Vagina (tissue), 2 donors: ENCODE results near the gene MYO7A. TPM values are rescaled to one million over a fixed set of nuclear protein-coding genes. Genes with fewer than 3 reads are reported as not detected.

Experiments used
- DNase-seq, 2 donors: peaks; one replicate each; pipeline ENCODE4 v3.0.0-alpha.2; 2017; ENCODE audit errors: extremely low spot score in 2 of 2
- H3K27ac ChIP-seq: fragments of 200-600 bp; sonication (generic); one replicate; pipeline ENCODE4 v1.5.1; 2019
- H3K27me3 ChIP-seq: fragments of 200-600 bp; sonication (generic); one replicate; pipeline ENCODE4 v1.5.1; 2019
- H3K36me3 ChIP-seq, 2 donors: fragments of 200-600 bp; sonication (generic); one replicate each; pipeline ENCODE4 v1.5.1; 2017 to 2019
- H3K4me1 ChIP-seq: fragments of 200-600 bp; sonication (generic); one replicate; pipeline ENCODE4 v1.5.1; 2019
- H3K4me3 ChIP-seq, 2 donors: fragments of 200-600 bp; sonication (generic); 1 replicate in 1 of 2; 2 replicates in 1 of 2; pipeline ENCODE4 v1.5.1; 2016 to 2019
- H3K9me3 ChIP-seq: fragments of 200-600 bp; sonication (generic); one replicate; pipeline ENCODE4 v1.5.1; 2019
- CTCF ChIP-seq, 3 experiments: fragments of 450-650 bp in 2 of 3; fragments of 200-600 bp in 1 of 3; sonication (generic) in 1 of 3; IDR thresholded peaks; one replicate each; pipeline ENCODE4 v1.5.1; 2017 to 2019; ENCODE audit warnings: antibody characterized with exemption in 3 of 3, mild to moderate bottlenecking in 2 of 3, moderate library complexity in 2 of 3
- POLR2A ChIP-seq, 2 donors: fragments of 450-650 bp; IDR thresholded peaks; one replicate each; pipeline ENCODE4 v1.6.1; 2017; ENCODE audit warnings: antibody characterized with exemption in 2 of 2, mild to moderate bottlenecking in 2 of 2, moderate library complexity in 2 of 2
- POLR2AphosphoS5 ChIP-seq, 2 donors: sonication (generic); formaldehyde crosslinking; IDR thresholded peaks; one replicate each; pipeline ENCODE4 v1.9.0; 2017; ENCODE audit warnings: antibody characterized with exemption in 2 of 2, mild to moderate bottlenecking in 2 of 2, low read depth in 1 of 2; ENCODE audit not compliant: insufficient read depth in 1 of 2
- intact Hi-C: fragments of 100-400 bp; cut with DNase I; formaldehyde crosslinking; loops from one replicate; pipeline ENCODE4 v1.15.1; 2023
- total RNA-seq: library from RNA; depleted of rRNA; stranded (reverse); fragments of >200 nt; gene quantifications from one replicate; pipeline ENCODE4 v1.2.3, GENCODE V29; 2016

The MYO7A gene
- total RNA-seq, 1 donor from 2014 or later: 9.1 TPM

DNA sequence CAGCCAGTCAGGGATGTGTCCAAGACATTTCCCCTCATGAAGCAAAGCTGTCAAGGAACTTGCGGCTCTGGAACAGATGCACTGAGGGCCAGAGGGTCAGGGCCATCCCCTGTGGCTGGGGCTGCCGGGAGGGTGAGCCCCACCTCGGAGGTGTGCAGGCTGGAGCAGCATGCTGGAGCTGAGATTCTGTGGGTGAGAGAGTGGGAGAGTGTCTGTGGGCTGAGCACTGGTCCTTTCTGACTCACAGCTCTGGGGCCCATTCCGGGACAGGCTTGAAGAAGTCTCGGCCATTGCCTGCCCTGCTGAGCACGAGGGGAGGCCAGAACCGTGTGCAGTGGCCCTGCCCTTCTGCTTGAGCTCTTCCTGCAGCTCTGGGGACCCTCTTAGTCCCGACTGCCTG lies 23.3 kb upstream of the MYO7A start:
- Histone ChIP-seq H3K27me3 (no peaks in the 10 kb centered on the region), H3K4me1 (peaks cover 12% of the 10 kb centered on the region), H3K4me3 (no peak overlapping the region), H3K27ac (no peak overlapping the region), H3K36me3 (no peaks in the 10 kb centered on the region), H3K9me3 (no peaks in the 10 kb centered on the region)
- intact Hi-C loops: no loop called here
- no peak for DNase-seq
- no peak for TF ChIP-seq POLR2AphosphoS5 (IDR thresholded peaks at IDR 0.05; ENCODE audit: insufficient read depth in 1 of 2, low read depth in 1 of 2)
- no peak for TF ChIP-seq CTCF (IDR thresholded peaks at IDR 0.05)
- TF ChIP-seq POLR2A (IDR thresholded peaks at IDR 0.05): no peak

DNA sequence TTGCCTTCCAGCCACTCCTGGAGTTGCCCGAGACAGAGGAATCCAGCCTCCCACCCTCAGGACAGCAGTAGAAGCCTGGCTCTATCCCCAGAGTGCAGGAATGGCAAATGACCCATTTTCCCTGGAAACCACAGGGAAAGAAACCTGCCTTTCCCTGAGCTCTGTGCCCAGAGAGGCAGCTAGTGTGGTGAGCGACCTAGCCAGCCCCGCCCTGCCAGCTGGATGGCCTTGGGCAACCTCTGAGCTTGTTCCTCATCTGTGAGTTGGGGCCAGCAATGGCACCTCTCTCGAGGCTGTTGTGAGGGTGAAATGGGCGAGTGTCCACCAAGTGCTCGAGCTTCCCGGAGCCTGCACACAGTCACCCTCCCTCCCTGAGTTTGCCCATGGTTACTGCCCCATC lies 21.7 kb upstream of the MYO7A start:
- Histone ChIP-seq H3K9me3 (no peaks in the 10 kb centered on the region), H3K27me3 (no peaks in the 10 kb centered on the region), H3K4me3 (no peak overlapping the region), H3K27ac (no peak overlapping the region), H3K36me3 (no peaks in the 10 kb centered on the region), H3K4me1 (peaks cover 12% of the 10 kb centered on the region)
- intact Hi-C loops: no loop called here
- DNase-seq: no peak
- TF ChIP-seq POLR2A (IDR thresholded peaks at IDR 0.05): no peak
- no peak for TF ChIP-seq POLR2AphosphoS5 (IDR thresholded peaks at IDR 0.05; ENCODE audit: insufficient read depth in 1 of 2, low read depth in 1 of 2)
- no peak for TF ChIP-seq CTCF (IDR thresholded peaks at IDR 0.05)

DNA sequence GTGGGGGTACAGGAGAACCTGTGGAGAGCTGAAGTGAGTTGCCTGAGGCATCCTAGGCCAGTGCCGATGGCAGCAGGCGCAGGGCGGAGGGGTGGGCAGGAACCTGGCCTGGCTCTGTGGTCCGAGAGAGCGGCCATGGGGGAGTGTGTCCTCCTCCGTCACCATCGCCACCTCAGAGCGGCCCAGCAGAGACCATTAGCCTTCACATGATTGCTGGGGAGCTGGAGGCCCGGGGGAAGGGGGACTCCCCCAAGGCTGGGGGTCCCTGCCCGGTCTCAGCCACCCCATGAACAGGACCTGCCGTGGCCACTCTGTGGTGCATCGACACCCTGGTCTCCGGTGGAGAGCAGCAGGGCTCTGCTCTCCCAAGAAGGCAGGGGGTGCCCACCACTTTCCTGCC lies 21.3 kb upstream of the MYO7A start:
- H3K4me1 ChIP-seq: peaks cover 12% of the 10 kb centered on the region
- H3K9me3 ChIP-seq: no peaks in the 10 kb centered on the region
- intact Hi-C loops: no loop called here
- H3K4me3 ChIP-seq: no peak overlapping the region
- H3K36me3 ChIP-seq: no peaks in the 10 kb centered on the region
- no peak for DNase-seq
- TF ChIP-seq CTCF (IDR thresholded peaks at IDR 0.05) (no peak), POLR2A (IDR thresholded peaks at IDR 0.05) (no peak), POLR2AphosphoS5 (IDR thresholded peaks at IDR 0.05; ENCODE audit: insufficient read depth in 1 of 2, low read depth in 1 of 2) (no peak)
- H3K27me3 ChIP-seq: no peaks in the 10 kb centered on the region
- H3K27ac ChIP-seq: no peak overlapping the region

DNA sequence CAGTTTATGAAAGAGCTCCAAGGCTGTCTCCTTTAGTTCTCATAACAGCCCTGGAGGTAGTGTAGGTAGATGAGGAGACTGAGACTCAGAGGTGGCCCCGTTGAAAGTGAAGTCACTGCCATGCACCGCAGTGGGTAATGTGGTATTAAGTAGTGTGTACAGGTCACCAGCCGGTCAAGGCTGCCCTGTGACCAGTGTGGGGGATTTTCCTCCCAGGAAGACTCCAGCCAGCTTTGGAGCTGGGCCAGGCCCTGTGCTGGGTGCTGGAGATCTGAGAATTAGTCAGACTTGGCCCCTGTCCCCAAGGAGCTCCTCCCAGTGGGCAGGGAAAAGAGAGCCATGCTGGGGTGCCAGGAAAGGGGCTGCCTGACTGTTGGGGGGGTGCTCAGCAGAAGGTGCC lies 20.1 kb upstream of the MYO7A start:
- intact Hi-C loops: no loop called here
- Histone ChIP-seq H3K27me3 (no peaks in the 10 kb centered on the region), H3K4me1 (peaks cover 12% of the 10 kb centered on the region), H3K27ac (no peak overlapping the region), H3K36me3 (no peaks in the 10 kb centered on the region), H3K9me3 (no peaks in the 10 kb centered on the region), H3K4me3 (no peak overlapping the region)
- TF ChIP-seq POLR2A (IDR thresholded peaks at IDR 0.05) (no peak), CTCF (IDR thresholded peaks at IDR 0.05) (no peak), POLR2AphosphoS5 (IDR thresholded peaks at IDR 0.05; ENCODE audit: insufficient read depth in 1 of 2, low read depth in 1 of 2) (no peak)
- no peak for DNase-seq

GRCh38 chr11:77108436-77108835 lies 19.6 kb upstream of the MYO7A start:
- no peak overlapping the region for H3K27ac ChIP-seq
- H3K36me3 ChIP-seq: no peaks in the 10 kb centered on the region
- no peak for DNase-seq
- H3K4me1 ChIP-seq: peaks cover 12% of the 10 kb centered on the region
- no peak overlapping the region for H3K4me3 ChIP-seq
- intact Hi-C loops: no loop called here
- no peaks in the 10 kb centered on the region for H3K9me3 ChIP-seq
- no peaks in the 10 kb centered on the region for H3K27me3 ChIP-seq
- TF ChIP-seq POLR2A (IDR thresholded peaks at IDR 0.05) (no peak), POLR2AphosphoS5 (IDR thresholded peaks at IDR 0.05; ENCODE audit: insufficient read depth in 1 of 2, low read depth in 1 of 2) (no peak), CTCF (IDR thresholded peaks at IDR 0.05) (no peak)
